SK-N-SH (cell line): Measurements from ENCODE around the gene MARCHF10. TPM values are rescaled to one million over a fixed set of nuclear protein-coding genes. Genes with fewer than 3 reads are reported as not detected.
A peak's percentile ranks its signal among the peaks of the same experiment; 100 is the strongest.

Source experiments
- CTCF ChIA-PET: fragments of 300-600, 350-600 bp; formaldehyde crosslinking; extraction: SDS; loops from one replicate; lab custom pipeline; 2021; lab: Yijun Ruan, JAX
- POLR2A ChIA-PET: fragments of 350-600 bp; sonication (Branson Sonifier 250); formaldehyde crosslinking; extraction: SDS; loops from one replicate; lab custom pipeline; 2020; ENCODE audit warnings: antibody characterized with exemption, inconsistent platforms; lab: Yijun Ruan, JAX
- DNase-seq: peaks from one replicate; pipeline ENCODE4 v3.0.0; 2012
- H2AFZ ChIP-seq: fragments of 200-600 bp; sonication (generic); 2 replicates; pipeline ENCODE4 v1.8.1; 2016; ENCODE audit warnings: antibody characterized with exemption, mild to moderate bottlenecking, low read depth
- H3F3A ChIP-seq: fragments of 200-600 bp; sonication (generic); replicated peaks from 2 replicates; pipeline ENCODE3; 2016; ENCODE audit warnings: antibody characterized with exemption, mild to moderate bottlenecking; ENCODE audit not compliant: insufficient read depth
- H3K27ac ChIP-seq, 2 experiments: fragments of 200-500 bp in 1 of 2; fragments of 200-600 bp in 1 of 2; sonication (Bioruptor generic) in 1 of 2; sonication (generic), shearing (Covaris generic) in 1 of 2; 2 replicates each; pipeline versions ENCODE4 v1.5.1 to v1.6.1; 2014 to 2016; ENCODE audit warnings: low read depth in 2 of 2, inconsistent platforms in 1 of 2, low read length in 1 of 2, mild to moderate bottlenecking in 1 of 2, mixed read lengths in 1 of 2
- H3K27me3 ChIP-seq: fragments of 200-600 bp; sonication (generic), shearing (Covaris generic); 2 replicates; pipeline ENCODE4 v1.6.1; 2016; ENCODE audit warnings: mixed run types; ENCODE audit not compliant: insufficient read depth
- H3K36me3 ChIP-seq, 2 experiments: fragments of 200-500 bp in 1 of 2; fragments of 200-600 bp in 1 of 2; sonication (Bioruptor generic) in 1 of 2; sonication (generic) in 1 of 2; replicated peaks in 1 of 2; 2 replicates each; pipeline versions ENCODE3 to v1.5.1; 2014 to 2016; ENCODE audit warnings: low read length in 1 of 2, mild to moderate bottlenecking in 1 of 2; ENCODE audit not compliant: insufficient read depth in 2 of 2, control insufficient read depth in 1 of 2
- H3K4me1 ChIP-seq, 2 experiments: fragments of 200-500 bp in 1 of 2; fragments of 200-600 bp in 1 of 2; sonication (Bioruptor generic) in 1 of 2; sonication (generic), shearing (Covaris generic) in 1 of 2; 2 replicates each; pipeline versions ENCODE4 v1.5.1 to v1.6.1; 2014 to 2016; ENCODE audit warnings: low read depth in 1 of 2, low read length in 1 of 2, mixed run types in 1 of 2; ENCODE audit not compliant: insufficient read depth in 2 of 2, control insufficient read depth in 1 of 2
- H3K4me2 ChIP-seq: fragments of 200-600 bp; sonication (generic), shearing (Covaris generic); 2 replicates; pipeline ENCODE4 v1.6.1; 2017; ENCODE audit warnings: mixed run types
- H3K4me3 ChIP-seq, 2 experiments: fragments of 200-500 bp in 1 of 2; fragments of 200-600 bp in 1 of 2; sonication (Bioruptor generic) in 1 of 2; sonication (generic), shearing (Covaris generic) in 1 of 2; 2 replicates each; pipeline versions ENCODE4 v1.5.1 to v1.8.1; 2014 to 2016; ENCODE audit warnings: low read depth in 2 of 2, inconsistent platforms in 1 of 2, low read length in 1 of 2, mild to moderate bottlenecking in 1 of 2, mixed read lengths in 1 of 2, moderate library complexity in 1 of 2
- H3K79me2 ChIP-seq: fragments of 200-600 bp; sonication (generic); 2 replicates; pipeline ENCODE4 v1.8.1; 2017; ENCODE audit warnings: mild to moderate bottlenecking; ENCODE audit not compliant: insufficient read depth
- H3K9ac ChIP-seq: fragments of 200-600 bp; sonication (generic); 2 replicates; pipeline ENCODE4 v1.6.1; 2017; ENCODE audit warnings: mixed run types
- H3K9me2 ChIP-seq: fragments of 200-600 bp; sonication (generic); 2 replicates; pipeline ENCODE4 v1.6.1; 2017; ENCODE audit warnings: mixed run types
- H3K9me3 ChIP-seq: fragments of 200-600 bp; sonication (generic); 2 replicates; pipeline ENCODE4 v1.6.1; 2017; ENCODE audit warnings: mixed run types, mild to moderate bottlenecking, moderate library complexity
- H4K20me1 ChIP-seq: fragments of 200-600 bp; sonication (generic); 2 replicates; pipeline ENCODE4 v1.6.1; 2017; ENCODE audit warnings: mild to moderate bottlenecking, mixed run types; ENCODE audit not compliant: insufficient read depth
- FOXM1 ChIP-seq: IDR thresholded peaks from 2 replicates; pipeline ENCODE4 v1.4.0; 2012; ENCODE audit warnings: low read depth, mild to moderate bottlenecking
- GABPA ChIP-seq: IDR thresholded peaks from 2 replicates; pipeline ENCODE4 v1.4.0; 2012; ENCODE audit warnings: low read depth, mild to moderate bottlenecking
- GATA2 ChIP-seq: sonication (generic); formaldehyde crosslinking; IDR thresholded peaks from 2 replicates; pipeline ENCODE4 v1.5.0; 2020; ENCODE audit warnings: mild to moderate bottlenecking, missing genetic modification reagents
- MXI1 ChIP-seq: IDR thresholded peaks from 2 replicates; pipeline ENCODE4 v1.6.1; 2012; ENCODE audit warnings: mild to moderate bottlenecking, low read depth, low read length, improper control_type of control experiment
- NFIC ChIP-seq: IDR thresholded peaks from 2 replicates; pipeline ENCODE4 v1.4.0; 2012; ENCODE audit warnings: borderline replicate concordance
- NRF1 ChIP-seq: IDR thresholded peaks from 2 replicates; pipeline ENCODE4 v1.6.1; 2012; ENCODE audit warnings: low read depth, mild to moderate bottlenecking, low read length
- PBX3 ChIP-seq: IDR thresholded peaks from 2 replicates; pipeline ENCODE4; 2012
- RAD21 ChIP-seq: IDR thresholded peaks from 2 replicates; pipeline ENCODE4 v1.6.1; 2012; ENCODE audit warnings: mild to moderate bottlenecking, low read length
- RCOR1 ChIP-seq: fragments of 150-350 bp; IDR thresholded peaks from 2 replicates; pipeline ENCODE4 v1.6.1; 2017; ENCODE audit warnings: antibody characterized with exemption, low read length
- RFX5 ChIP-seq: IDR thresholded peaks from 2 replicates; pipeline ENCODE4 v1.6.1; 2012; ENCODE audit warnings: mild to moderate bottlenecking, improper control_type of control experiment, low read length
- SIN3A ChIP-seq: IDR thresholded peaks from 2 replicates; pipeline ENCODE4 v1.6.1; 2012; ENCODE audit warnings: low read depth, mild to moderate bottlenecking, low read length, moderate library complexity, borderline replicate concordance
- TAF1 ChIP-seq: IDR thresholded peaks from 2 replicates; pipeline ENCODE4 v1.6.1; 2012; ENCODE audit warnings: low read depth, mild to moderate bottlenecking, low read length, moderate library complexity, borderline replicate concordance
- TCF12 ChIP-seq: IDR thresholded peaks from 2 replicates; pipeline ENCODE4 v1.4.0; 2012
- TEAD4 ChIP-seq: IDR thresholded peaks from 2 replicates; pipeline ENCODE4 v1.4.0; 2012; ENCODE audit warnings: mild to moderate bottlenecking, borderline replicate concordance; ENCODE audit not compliant: insufficient read depth
- USF2 ChIP-seq: fragments of 150-350 bp; IDR thresholded peaks from 2 replicates; pipeline ENCODE4 v1.6.1; 2017; ENCODE audit warnings: antibody characterized with exemption, low read length, low read depth, borderline replicate concordance
- WGBS: methylation state at CpG from one replicate; pipeline ENCODE4 v1.1.6; 2017; ENCODE audit warnings: low lambda C conversion rate; 5-methylcytosine and 5-hydroxymethylcytosine counted together
- polyA plus RNA-seq, 3 experiments: library from polyadenylated mRNA; depleted of rRNA; stranded (reverse); fragments of >200 nt; gene quantifications; 2 replicates each; pipeline ENCODE4 v1.2.3, GENCODE V29; 2012
- TF ChIP-seq, protein P1 (sequence below): IDR thresholded peaks from 2 replicates; pipeline ENCODE4 v1.4.0; 2012; ENCODE audit warnings: low read depth

The MARCHF10 gene
- polyA plus RNA-seq, 1 of the 3 experiments (the other 2 are of a cell fraction): 0.16 TPM

GRCh38 chr17:62725791-62726249, 82.3 kb downstream of the MARCHF10 start (continued):
- TF ChIP-seq PBX3: peak; percentile 64
- no peak for TF ChIP-seq RFX5
- TF ChIP-seq NFIC: peak; percentile 92
- peak; percentile 87 for TF ChIP-seq TCF12
- TF ChIP-seq TEAD4: peak; percentile 83

- POLR2A ChIA-PET: no interaction called here
- H3K4me3 ChIP-seq: no peak overlapping the region
- TF ChIP-seq NRF1: no peak
- no peak for TF ChIP-seq USF2
- no peak for TF ChIP-seq GABPA
- TF ChIP-seq PBX3: no peak
- no peak for TF ChIP-seq RAD21
- no peak for TF ChIP-seq TAF1
- TF ChIP-seq FOXM1: no peak
- TF ChIP-seq, protein P1, sequence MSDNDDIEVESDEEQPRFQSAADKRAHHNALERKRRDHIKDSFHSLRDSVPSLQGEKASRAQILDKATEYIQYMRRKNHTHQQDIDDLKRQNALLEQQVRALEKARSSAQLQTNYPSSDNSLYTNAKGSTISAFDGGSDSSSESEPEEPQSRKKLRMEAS: peak; percentile 58
- no peak for TF ChIP-seq RCOR1
- peak; percentile 15; the same call in 1 of the 2 replicates for TF ChIP-seq NFIC
- no peak for TF ChIP-seq GATA2
- TF ChIP-seq MXI1: no peak
- TF ChIP-seq SIN3A: no peak
- TF ChIP-seq TCF12: 0 out of 2 replicates have a peak, but pooled peaks have one; percentile 32
- H3K27me3 ChIP-seq: no peaks in the 10 kb centered on the region
- no peaks in the 10 kb centered on the region for H3K9me2 ChIP-seq
- 0 out of 2 replicates have a peak, but pooled peaks cover 2% of the 10 kb centered on the region for H3K9me3 ChIP-seq
- no peak overlapping the region for H3K27ac ChIP-seq
- WGBS: 83% methylated on average over 16 of the region's 16 CpGs
- CTCF ChIA-PET: interaction anchor here (1.2 to 2.2 kb wide), 3 partner anchors 9 to 30 kb away, joined by 3 to 6 read pairs (median 5); no protein-coding TSS in a partner anchor
- peaks cover 5% of the 10 kb centered on the region for H3F3A ChIP-seq
- peaks cover 0 to 4% of the 10 kb centered on the region in 2 experiments for H3K36me3 ChIP-seq
- no peaks in the 10 kb centered on the region for H3K79me2 ChIP-seq
- no peak overlapping the region for H2AFZ ChIP-seq
- peaks cover 2 to 7% of the 10 kb centered on the region in 2 experiments; a peak in 1 of 4 replicates for H3K4me1 ChIP-seq
- DNase-seq: no peak
- H3K9ac ChIP-seq: no peak overlapping the region
- H3K4me2 ChIP-seq: no peak overlapping the region
- H4K20me1 ChIP-seq: no peaks in the 10 kb centered on the region
Measured at GRCh38 chr17:62724398-62725146, 83.5 kb downstream of the MARCHF10 start.
